ENCODE data around the gene CEP72.

CEP72 gene

GRCh38 chr5:652023-652515 is 39.9 kb downstream of the CEP72 start:
- TF ChIP-seq EZH2phosphoT487 (IDR thresholded peaks at IDR 0.05; ENCODE audit: low read depth) (no peak), CTCF (IDR thresholded peaks at IDR 0.05; ENCODE audit: low read depth, low read length) (no peak)
- peaks cover 16% of the 10 kb centered on the region for H3K36me3 ChIP-seq (replicated peaks; ENCODE audit: low read depth, low read length)

GRCh38 chr5:652773-653350 is 40.7 kb downstream of the CEP72 start:
- H3K36me3 ChIP-seq (replicated peaks; ENCODE audit: low read depth, low read length), result peaks cover 13% of the 10 kb centered on the region
- H3K4me2 ChIP-seq (ENCODE audit: low read length), result no peak overlapping the region
- TF ChIP-seq EZH2phosphoT487 (IDR thresholded peaks at IDR 0.05; ENCODE audit: low read depth) (no peak), CTCF (IDR thresholded peaks at IDR 0.05; ENCODE audit: low read depth, low read length) (no peak)
- H4K20me1 ChIP-seq (ENCODE audit: insufficient read depth, low read length), result no peaks in the 10 kb centered on the region
- no peak overlapping the region for H3K27ac ChIP-seq (ENCODE audit: low read length)
- no peak overlapping the region for H3K9ac ChIP-seq (ENCODE audit: low read length)
- H3K79me2 ChIP-seq (ENCODE audit: low read length), result no peaks in the 10 kb centered on the region
- no peaks in the 10 kb centered on the region for H3K9me3 ChIP-seq (ENCODE audit: insufficient read depth, low read length)
- no peak overlapping the region for H3K4me3 ChIP-seq (ENCODE audit: low read length)
- H2AFZ ChIP-seq (ENCODE audit: low read depth, low read length), result no peak overlapping the region
- no peaks in the 10 kb centered on the region for H3K4me1 ChIP-seq (ENCODE audit: low read length)
- no peaks in the 10 kb centered on the region for H3K27me3 ChIP-seq (ENCODE audit: low read depth, low read length)

More at GRCh38 chr5:652023-652515, 39.9 kb downstream of the CEP72 start:
- no peak overlapping the region for H2AFZ ChIP-seq (ENCODE audit: low read depth, low read length)
- no peak overlapping the region for H3K9ac ChIP-seq (ENCODE audit: low read length)
- H3K27me3 ChIP-seq (ENCODE audit: low read depth, low read length), result no peaks in the 10 kb centered on the region
- no peaks in the 10 kb centered on the region for H3K4me1 ChIP-seq (ENCODE audit: low read length)
- no peak overlapping the region for H3K4me3 ChIP-seq (ENCODE audit: low read length)
- no peaks in the 10 kb centered on the region for H3K79me2 ChIP-seq (ENCODE audit: low read length)
- no peaks in the 10 kb centered on the region for H4K20me1 ChIP-seq (ENCODE audit: insufficient read depth, low read length)
- no peaks in the 10 kb centered on the region for H3K9me3 ChIP-seq (ENCODE audit: insufficient read depth, low read length)
- no peak overlapping the region for H3K27ac ChIP-seq (ENCODE audit: low read length)
- no peak overlapping the region for H3K4me2 ChIP-seq (ENCODE audit: low read length)

GRCh38 chr5:654071-654778 is 42.1 kb downstream of the CEP72 start:
- Histone ChIP-seq H3K9ac (ENCODE audit: low read length) (no peak overlapping the region), H3K27ac (ENCODE audit: low read length) (no peak overlapping the region), H2AFZ (ENCODE audit: low read depth, low read length) (no peak overlapping the region), H3K4me2 (ENCODE audit: low read length) (no peak overlapping the region), H3K4me1 (ENCODE audit: low read length) (no peaks in the 10 kb centered on the region), H3K9me3 (ENCODE audit: insufficient read depth, low read length) (no peaks in the 10 kb centered on the region), H3K79me2 (ENCODE audit: low read length) (no peaks in the 10 kb centered on the region), H4K20me1 (ENCODE audit: insufficient read depth, low read length) (no peaks in the 10 kb centered on the region), H3K36me3 (replicated peaks; ENCODE audit: low read depth, low read length) (peaks cover 16% of the 10 kb centered on the region), H3K27me3 (ENCODE audit: low read depth, low read length) (no peaks in the 10 kb centered on the region), H3K4me3 (ENCODE audit: low read length) (no peak overlapping the region)
- TF ChIP-seq CTCF (IDR thresholded peaks at IDR 0.05; ENCODE audit: low read depth, low read length), result no peak
- no peak for TF ChIP-seq EZH2phosphoT487 (IDR thresholded peaks at IDR 0.05; ENCODE audit: low read depth)

GRCh38 chr5:655406-655805 is 43.3 kb downstream of the CEP72 start:
- no peak overlapping the region for H3K4me3 ChIP-seq (ENCODE audit: low read length)
- H3K79me2 ChIP-seq (ENCODE audit: low read length), result no peaks in the 10 kb centered on the region
- no peak overlapping the region for H3K9ac ChIP-seq (ENCODE audit: low read length)
- H3K4me1 ChIP-seq (ENCODE audit: low read length), result no peaks in the 10 kb centered on the region
- no peak for TF ChIP-seq EZH2phosphoT487 (IDR thresholded peaks at IDR 0.05; ENCODE audit: low read depth)
- TF ChIP-seq CTCF (IDR thresholded peaks at IDR 0.05; ENCODE audit: low read depth, low read length), result no peak
- no peaks in the 10 kb centered on the region for H3K27me3 ChIP-seq (ENCODE audit: low read depth, low read length)
- no peaks in the 10 kb centered on the region for H3K9me3 ChIP-seq (ENCODE audit: insufficient read depth, low read length)
- no peak overlapping the region for H3K27ac ChIP-seq (ENCODE audit: low read length)
- H4K20me1 ChIP-seq (ENCODE audit: insufficient read depth, low read length), result no peaks in the 10 kb centered on the region
- H3K36me3 ChIP-seq (replicated peaks; ENCODE audit: low read depth, low read length), result peaks cover 22% of the 10 kb centered on the region
- no peak overlapping the region for H2AFZ ChIP-seq (ENCODE audit: low read depth, low read length)
- H3K4me2 ChIP-seq (ENCODE audit: low read length), result no peak overlapping the region

Data from OCI-LY3 (cell line).